Bronchial epithelial cell (primary cell): ENCODE measurements around the gene ALG2. TPM values are rescaled to one million over a fixed set of nuclear protein-coding genes. Genes with fewer than 3 reads are reported as not detected.
A peak's percentile ranks its signal among the peaks of the same experiment; 100 is the strongest.

ENCODE experiments used
- DNase-seq: peaks from one replicate; pipeline ENCODE4 v3.0.0-alpha.2; 2010; ENCODE audit warnings: low read depth
- FAIRE-seq: peaks from 2 replicates; lab custom pipeline; 2011; peaks lifted over from hg19 to GRCh38; lab: Jason Lieb, UNC
- H3K27me3 ChIP-seq: 2 replicates; pipeline ENCODE4 v1.5.1; 2011; ENCODE audit warnings: low read length; ENCODE audit not compliant: control insufficient read depth, insufficient read depth
- H3K36me3 ChIP-seq: 2 replicates; pipeline ENCODE4 v1.5.1; 2011; ENCODE audit warnings: low read length; ENCODE audit not compliant: control insufficient read depth, insufficient read depth
- H3K4me3 ChIP-seq: 2 replicates; pipeline ENCODE4 v1.5.1; 2011; ENCODE audit warnings: mild to moderate bottlenecking, low read depth, low read length, control low read depth
- CTCF ChIP-seq: IDR thresholded peaks from 2 replicates; pipeline ENCODE4 v1.5.1; 2011; ENCODE audit warnings: mild to moderate bottlenecking, moderate library complexity, low read length, control low read depth, inconsistent platforms; ENCODE audit not compliant: insufficient read depth, severe bottlenecking
- total RNA-seq: library from RNA; depleted of rRNA; stranded (reverse); fragments of >200 nt; gene quantifications from 2 replicates; pipeline ENCODE4 v1.2.1, GENCODE V29; 2014

ALG2 gene
- total RNA-seq, 1 donor from 2014 or later, result 33.2 TPM

GRCh38 chr9:99189186-99189585, 32.6 kb downstream of the ALG2 start:
- H3K27me3 ChIP-seq, result peaks cover 2% of the 10 kb centered on the region
- no peaks in the 10 kb centered on the region for H3K36me3 ChIP-seq
- no peak for FAIRE-seq
- no peak for TF ChIP-seq CTCF
- H3K4me3 ChIP-seq, result no peak overlapping the region
- DNase-seq, result no peak

DNA sequence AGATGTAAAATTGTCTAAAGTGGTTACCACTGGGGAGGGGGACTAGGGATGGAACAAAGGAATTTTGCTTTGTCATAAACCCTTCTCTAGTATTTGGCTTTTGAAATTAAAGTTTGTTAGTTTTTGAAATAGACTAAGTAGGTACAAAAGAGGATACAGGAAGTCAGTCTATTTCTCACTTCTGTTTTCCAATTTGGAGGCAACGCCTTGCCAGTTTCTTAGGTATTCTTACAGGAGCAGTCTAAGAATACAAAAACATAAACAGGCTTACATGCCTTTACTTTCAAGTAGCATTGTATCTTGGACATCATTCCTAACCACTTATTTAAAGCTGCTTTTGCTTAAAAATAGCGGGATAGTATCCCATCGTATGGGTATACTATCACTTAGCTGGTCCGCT, 34.4 kb downstream of the ALG2 start:
- Histone ChIP-seq H3K36me3 (no peaks in the 10 kb centered on the region), H3K4me3 (no peak overlapping the region), H3K27me3 (peaks cover 2% of the 10 kb centered on the region)
- no peak for FAIRE-seq
- no peak for DNase-seq
- no peak for TF ChIP-seq CTCF

DNA sequence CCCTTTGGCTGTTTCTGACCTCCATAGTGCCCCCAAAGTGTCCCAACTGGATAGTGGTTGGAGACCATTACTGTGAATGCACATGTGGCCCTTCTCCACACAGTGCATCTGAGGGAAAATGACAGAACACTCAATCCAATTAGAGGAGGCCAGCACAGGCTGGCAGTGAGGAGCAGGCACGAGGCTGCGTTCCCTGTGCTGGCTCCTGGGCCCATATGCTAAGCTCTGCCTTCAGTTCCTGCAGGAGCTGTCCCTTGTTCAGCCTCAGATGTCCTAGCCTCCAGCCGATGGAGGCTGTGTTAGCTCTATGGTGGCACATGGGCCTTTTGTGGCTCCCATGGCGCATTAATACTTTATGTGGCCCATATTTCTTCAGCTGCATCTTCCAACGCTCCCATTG, 35.8 kb downstream of the ALG2 start:
- no peak for TF ChIP-seq CTCF
- no peak for FAIRE-seq
- Histone ChIP-seq H3K4me3 (no peak overlapping the region), H3K36me3 (no peaks in the 10 kb centered on the region), H3K27me3 (peaks cover 2% of the 10 kb centered on the region)
- no peak for DNase-seq

GRCh38 chr9:99185348-99185632, 36.5 kb downstream of the ALG2 start:
- DNase-seq (no peak), FAIRE-seq (no peak)
- Histone ChIP-seq H3K27me3 (peaks cover 2% of the 10 kb centered on the region), H3K4me3 (no peak overlapping the region), H3K36me3 (no peaks in the 10 kb centered on the region)
- TF ChIP-seq CTCF, result no peak

DNA sequence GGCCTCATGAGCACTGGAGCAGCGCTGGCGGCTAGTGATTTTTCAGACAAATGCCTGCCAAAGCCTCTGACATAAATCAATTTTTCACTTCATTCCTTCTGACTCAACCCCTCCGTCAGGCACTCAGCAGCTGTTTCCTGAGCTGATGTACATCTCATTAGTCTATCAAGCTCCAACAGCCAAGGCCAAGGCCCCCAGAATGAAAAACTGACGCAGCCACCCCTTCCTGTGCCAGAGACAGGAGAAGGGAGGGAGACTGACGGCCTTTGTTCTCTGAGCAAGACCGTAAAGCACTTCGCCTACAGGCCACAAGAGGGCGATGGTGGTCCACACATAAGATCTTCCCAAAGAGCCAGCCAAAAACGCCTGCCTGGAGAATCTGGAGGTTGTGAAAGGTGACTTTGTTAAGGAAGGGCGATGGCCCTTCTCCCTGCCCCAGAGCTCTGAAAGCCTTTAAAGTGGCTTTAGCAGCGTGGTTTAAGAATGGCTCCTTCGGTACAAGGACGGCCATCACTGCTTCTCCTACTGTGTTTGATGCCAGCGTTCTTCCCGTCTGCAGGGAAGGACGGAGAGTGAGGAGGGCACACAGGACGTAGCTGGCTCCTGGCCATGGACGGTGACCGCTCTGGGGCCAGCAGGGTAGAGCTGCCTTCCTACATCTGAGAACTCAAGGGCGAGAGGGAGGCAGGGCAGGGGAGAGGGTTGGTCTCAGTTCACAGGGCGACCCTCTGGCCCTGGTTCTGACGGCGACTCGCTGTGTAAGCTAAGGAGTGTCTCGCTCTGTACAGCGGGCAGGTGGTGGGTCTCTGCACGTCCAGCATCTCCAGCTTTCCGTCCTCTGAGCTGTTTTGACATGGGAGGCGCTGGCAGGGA, 37.0 kb downstream of the ALG2 start:
- TF ChIP-seq CTCF, result peak; percentile 97
- Histone ChIP-seq H3K36me3 (no peaks in the 10 kb centered on the region), H3K4me3 (no peak overlapping the region), H3K27me3 (peaks cover 2% of the 10 kb centered on the region)
- DNase-seq, result peak; percentile 72
- no peak for FAIRE-seq

DNA sequence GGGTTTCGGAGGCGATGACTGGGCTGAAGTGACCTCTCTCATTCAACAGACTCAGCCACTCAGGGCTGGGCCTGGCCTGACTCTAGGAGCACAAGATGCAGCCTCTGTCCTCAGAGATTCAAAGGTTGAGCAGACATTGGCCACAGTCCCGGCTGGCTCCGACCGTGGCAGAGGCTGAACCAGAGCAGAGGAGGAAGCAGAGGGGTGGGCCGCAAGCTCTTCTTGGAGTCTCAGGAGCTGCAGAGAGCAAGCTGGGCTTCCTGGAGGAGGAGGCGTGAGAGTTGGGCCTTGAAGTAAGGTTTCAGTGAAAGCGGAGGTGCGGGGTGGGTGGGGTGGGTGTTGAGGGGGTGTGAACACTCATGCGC, 37.6 kb downstream of the ALG2 start:
- no peak for FAIRE-seq

More for the DNA sequence above, 37.6 kb downstream of the ALG2 start:
- H3K36me3 ChIP-seq, result no peaks in the 10 kb centered on the region
- H3K4me3 ChIP-seq, result no peak overlapping the region
- peaks cover 2% of the 10 kb centered on the region for H3K27me3 ChIP-seq
- TF ChIP-seq CTCF, result no peak
- DNase-seq, result no peak
